A673 (cell line): ENCODE results near the gene WWC1. TPM values are rescaled to one million over a fixed set of nuclear protein-coding genes. Genes with fewer than 3 reads are reported as not detected.

Experiments
- BruUV-seq: library from RNA; stranded (reverse); fragments of 400-500 nt; replicated peaks from 2 replicates; lab custom pipeline; 2021; lab: Mats Ljungman, UMichigan
- CTCF ChIA-PET: fragments of 300-600 bp; sonication (Branson Sonifier 250); formaldehyde crosslinking; loops from one replicate; lab custom pipeline; 2022; ENCODE audit warnings: antibody characterized with exemption; lab: Charles Lee
- POLR2A ChIA-PET: fragments of 300-600 bp; sonication (Branson Sonifier 250); formaldehyde crosslinking; loops from one replicate; lab custom pipeline; 2022; ENCODE audit warnings: antibody characterized with exemption; ENCODE audit not compliant: low non-redundant PET; lab: Charles Lee
- DNase-seq: peaks from one replicate; pipeline ENCODE4 v3.0.0-alpha.2; 2015; ENCODE audit warnings: low spot score
- H3K27ac ChIP-seq: fragments of 200-600 bp; sonication (generic); 2 replicates; pipeline ENCODE4 v1.5.1; 2016; ENCODE audit warnings: mixed run types, low read depth, mild to moderate bottlenecking, mixed read lengths, antibody characterized with exemption, low read length; ENCODE audit not compliant: poor library complexity, severe bottlenecking
- H3K27me3 ChIP-seq: fragments of 200-600 bp; sonication (generic); replicated peaks from 2 replicates; pipeline ENCODE4 v1.6.1; 2017; ENCODE audit warnings: mixed run types, low read depth, mild to moderate bottlenecking, mixed read lengths, antibody characterized with exemption, low read length; ENCODE audit not compliant: insufficient read depth, poor library complexity
- H3K36me3 ChIP-seq: fragments of 200-600 bp; sonication (generic); 2 replicates; pipeline ENCODE4 v1.6.1; 2016; ENCODE audit warnings: mixed run types, mild to moderate bottlenecking, mixed read lengths, antibody characterized with exemption, low read length; ENCODE audit not compliant: insufficient read depth, poor library complexity, severe bottlenecking
- H3K4me1 ChIP-seq: fragments of 200-600 bp; sonication (generic); 2 replicates; pipeline ENCODE4 v1.6.1; 2017; ENCODE audit warnings: mixed run types, mild to moderate bottlenecking, mixed read lengths, antibody characterized with exemption, low read length; ENCODE audit not compliant: insufficient read depth, poor library complexity, severe bottlenecking
- H3K4me3 ChIP-seq: fragments of 200-600 bp; sonication (generic); 2 replicates; pipeline ENCODE4 v1.5.1; 2016; ENCODE audit warnings: low read depth, mixed run types, mild to moderate bottlenecking, mixed read lengths, low read length; ENCODE audit not compliant: poor library complexity, severe bottlenecking
- H3K9me3 ChIP-seq: fragments of 200-600 bp; sonication (generic); 2 replicates; pipeline ENCODE4 v1.6.1; 2016; ENCODE audit warnings: mixed run types, low read depth, mild to moderate bottlenecking, mixed read lengths, antibody characterized with exemption, low read length; ENCODE audit not compliant: poor library complexity, severe bottlenecking
- CTCF ChIP-seq: fragments of 300-800, 200-600 bp; sonication (generic); conservative IDR thresholded peaks from 2 replicates; pipeline ENCODE4 v1.5.1; 2017; ENCODE audit warnings: low read depth, mild to moderate bottlenecking, antibody characterized with exemption, low read length, moderate library complexity, mixed read lengths
- EZH2 ChIP-seq: fragments of 200-600 bp; sonication (generic); IDR thresholded peaks from 2 replicates; pipeline ENCODE4 v1.6.1; 2017; ENCODE audit warnings: borderline replicate concordance, low read depth, mild to moderate bottlenecking, mixed read lengths, antibody characterized with exemption, low read length; ENCODE audit not compliant: poor library complexity, severe bottlenecking
- intact Hi-C: fragments of 100-400 bp; cut with micrococcal nuclease; formaldehyde crosslinking; loops from one replicate; pipeline ENCODE4 v1.10.0; 2022; ENCODE audit not compliant: unreplicated experiment
- total RNA-seq: library from RNA; stranded (reverse); gene quantifications from 2 replicates; pipeline ENCODE4 v1.2.3, GENCODE V29; 2021

Gene WWC1
- total RNA-seq, 1 experiment from 2014 or later = 8.8 TPM

- intact Hi-C loops = no loop called here
- no TSS peak for BruUV-seq
- ChIA-PET POLR2A (no interaction called here), CTCF (no interaction called here)
- no peaks in the 10 kb centered on the region for H3K9me3 ChIP-seq
- H3K4me3 ChIP-seq = no peak overlapping the region
- DNase-seq = no peak
- H3K36me3 ChIP-seq = no peaks in the 10 kb centered on the region
- H3K27me3 ChIP-seq = no peaks in the 10 kb centered on the region
- no peak overlapping the region for H3K27ac ChIP-seq
- TF ChIP-seq EZH2 (no peak), CTCF (no peak)
- H3K4me1 ChIP-seq = no peaks in the 10 kb centered on the region
These were observed 182.9 kb downstream of the WWC1 start for GRCh38 chr5:168474319-168474718.

- no peaks in the 10 kb centered on the region for H3K4me1 ChIP-seq
- no peaks in the 10 kb centered on the region for H3K27me3 ChIP-seq
- ChIA-PET CTCF (no interaction called here), POLR2A (no interaction called here)
- H3K27ac ChIP-seq = no peak overlapping the region
- intact Hi-C loops = no loop called here
- H3K36me3 ChIP-seq = no peaks in the 10 kb centered on the region
- no TSS peak for BruUV-seq
- no peaks in the 10 kb centered on the region for H3K9me3 ChIP-seq
- TF ChIP-seq CTCF = no peak
- TF ChIP-seq EZH2 = no peak
- no peak for DNase-seq
- no peak overlapping the region for H3K4me3 ChIP-seq
These were observed 185.6 kb downstream of the WWC1 start for GRCh38 chr5:168477060-168477459.

GRCh38 chr5:168479166-168479565 lies 187.7 kb downstream of the WWC1 start:
- ChIA-PET POLR2A (no interaction called here), CTCF (no interaction called here)
- Histone ChIP-seq H3K9me3 (no peaks in the 10 kb centered on the region), H3K4me3 (no peak overlapping the region), H3K4me1 (no peaks in the 10 kb centered on the region), H3K36me3 (no peaks in the 10 kb centered on the region), H3K27ac (no peak overlapping the region), H3K27me3 (no peaks in the 10 kb centered on the region)
- TF ChIP-seq CTCF = no peak
- TF ChIP-seq EZH2 = no peak
- intact Hi-C loops = no loop called here
- no peak for DNase-seq
- BruUV-seq = no TSS peak
